GM19239 (cell line): ENCODE measurements around the gene TPH1.
A peak's percentile ranks its signal among the peaks of the same experiment; 100 is the strongest.
"Not testable (repeated sequence)": the region's sequence is repeated elsewhere in the genome, so short reads cannot be mapped to it uniquely, and the experiment has no call there.

Source experiments
- DNase-seq: peaks from one replicate; pipeline ENCODE4 v3.0.0; 2011; ENCODE audit warnings: low spot score; ENCODE audit not compliant: insufficient read length
- FAIRE-seq: peaks from 2 replicates; lab custom pipeline; 2011; peaks lifted over from hg19 to GRCh38; lab: Jason Lieb, UNC

The TPH1 gene

DNA sequence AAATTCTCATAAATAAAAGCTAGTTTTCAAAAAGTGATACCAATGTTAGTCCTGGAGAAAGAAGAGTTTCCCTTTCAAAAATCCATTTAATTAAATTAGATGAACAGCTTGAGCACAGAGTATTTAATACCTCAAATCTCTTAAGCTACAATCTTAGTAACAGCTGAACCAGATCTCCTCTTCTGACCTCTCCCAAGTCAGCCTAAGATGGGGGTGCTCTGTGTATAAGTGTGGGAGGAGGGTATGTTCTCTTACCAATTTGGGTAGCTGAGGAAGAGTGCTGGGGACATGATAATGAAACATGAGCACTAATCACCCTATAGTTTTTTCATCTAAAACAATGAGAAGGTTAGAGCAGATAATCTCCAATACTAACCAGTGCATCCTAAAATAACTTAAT is 9.6 kb downstream of the TPH1 start:
- DNase-seq (no peak), FAIRE-seq (no peak)

DNA sequence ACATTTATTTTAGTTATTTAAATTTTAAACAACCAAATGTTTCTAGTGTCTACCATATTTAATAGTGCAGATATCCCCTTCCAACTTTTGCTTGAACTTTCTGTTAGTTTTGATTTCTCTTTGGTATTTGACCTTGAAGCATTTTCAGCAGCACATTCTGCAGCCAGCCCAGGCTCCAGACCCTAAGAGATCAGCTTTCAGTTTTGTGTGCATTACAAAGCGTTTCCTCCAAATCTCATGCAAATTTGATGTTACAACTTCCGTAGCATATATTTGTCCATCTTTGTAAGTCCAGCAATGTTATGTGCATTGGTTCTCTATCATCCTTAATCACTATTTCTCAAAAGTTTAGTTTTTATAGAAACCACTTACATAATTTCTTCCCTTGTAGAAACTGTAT is 18.6 kb downstream of the TPH1 start:
- DNase-seq, result no peak

DNA sequence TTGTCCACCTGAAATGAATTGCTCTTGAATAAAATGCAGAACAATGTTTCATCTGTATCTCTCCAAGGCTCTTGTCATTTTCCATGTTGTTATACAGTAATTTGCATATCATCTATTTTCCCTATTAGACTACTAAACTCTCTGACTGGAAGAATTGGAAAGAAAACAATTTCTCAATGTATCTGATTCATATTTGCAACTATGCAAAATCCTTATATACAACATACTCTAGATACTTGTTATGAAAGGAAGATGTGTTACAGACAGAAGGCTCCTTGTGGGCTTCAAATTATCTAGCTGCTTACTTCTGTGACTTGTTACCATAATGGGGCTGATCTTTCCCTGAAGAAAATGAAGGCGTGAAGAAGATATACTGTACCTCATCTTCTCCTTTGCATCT is 23.6 kb downstream of the TPH1 start:
- FAIRE-seq (no peak), DNase-seq (no peak)

More for the DNA sequence above, 18.6 kb downstream of the TPH1 start:
- FAIRE-seq, result no peak

DNA sequence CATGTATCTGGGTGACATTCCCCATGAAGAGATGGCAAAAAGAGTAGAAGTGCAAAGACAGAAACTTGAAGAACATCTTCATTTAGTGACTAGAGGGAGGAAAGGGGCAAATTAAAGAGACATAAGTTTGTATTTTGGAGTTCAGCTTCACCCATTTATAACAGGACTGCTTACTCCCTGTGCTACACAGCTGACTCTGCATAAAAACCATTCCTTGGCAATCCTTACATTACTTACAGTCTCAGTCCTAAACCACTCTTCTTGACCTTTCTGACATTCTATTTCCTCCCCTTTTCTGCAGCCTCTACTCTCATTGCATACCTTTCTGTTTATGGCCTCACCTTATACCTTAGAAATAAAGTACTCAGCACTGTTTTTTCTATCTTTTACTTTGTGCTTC is 26.4 kb downstream of the TPH1 start:
- no peak for FAIRE-seq
- DNase-seq, result no peak

DNA sequence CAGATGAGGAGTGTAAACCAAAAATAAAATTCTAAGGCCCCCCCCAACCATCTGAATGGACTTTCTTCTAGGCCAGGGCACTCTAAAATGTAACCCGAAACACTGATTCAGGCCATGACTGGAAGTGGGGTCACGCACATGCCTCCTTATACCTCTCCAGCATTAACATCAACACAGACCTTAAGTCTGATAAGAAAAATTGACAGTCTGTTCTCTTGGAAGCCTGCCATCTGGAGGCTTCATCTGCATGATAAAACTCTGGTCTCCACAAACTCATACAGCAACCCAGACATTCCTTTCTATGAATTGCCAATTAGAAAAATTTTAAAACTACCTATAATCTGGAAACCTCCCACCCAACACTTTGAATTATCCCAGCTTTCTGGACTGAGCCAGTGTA is 29.3 kb downstream of the TPH1 start:
- no peak for FAIRE-seq
- DNase-seq, result no peak

DNA sequence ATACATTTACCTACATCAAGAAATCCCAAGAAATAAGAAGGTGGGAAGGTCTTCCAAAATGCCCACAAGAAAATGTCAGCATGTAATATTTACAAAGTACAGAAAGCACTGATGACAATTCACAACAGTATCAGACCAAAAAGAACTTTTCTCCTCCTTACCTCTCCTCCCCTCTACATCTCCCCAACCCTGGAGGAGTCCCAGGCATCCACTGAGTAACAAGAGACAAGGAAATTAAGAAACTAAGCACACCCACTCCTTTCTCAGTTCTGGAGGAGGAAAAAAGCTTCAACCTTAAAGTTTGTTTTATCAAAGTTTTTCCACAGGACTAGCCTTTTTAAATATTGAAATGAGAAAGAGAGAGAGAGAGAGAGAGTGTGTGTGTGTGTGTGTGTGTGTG is 31.2 kb downstream of the TPH1 start:
- FAIRE-seq (no peak), DNase-seq (no peak)

DNA sequence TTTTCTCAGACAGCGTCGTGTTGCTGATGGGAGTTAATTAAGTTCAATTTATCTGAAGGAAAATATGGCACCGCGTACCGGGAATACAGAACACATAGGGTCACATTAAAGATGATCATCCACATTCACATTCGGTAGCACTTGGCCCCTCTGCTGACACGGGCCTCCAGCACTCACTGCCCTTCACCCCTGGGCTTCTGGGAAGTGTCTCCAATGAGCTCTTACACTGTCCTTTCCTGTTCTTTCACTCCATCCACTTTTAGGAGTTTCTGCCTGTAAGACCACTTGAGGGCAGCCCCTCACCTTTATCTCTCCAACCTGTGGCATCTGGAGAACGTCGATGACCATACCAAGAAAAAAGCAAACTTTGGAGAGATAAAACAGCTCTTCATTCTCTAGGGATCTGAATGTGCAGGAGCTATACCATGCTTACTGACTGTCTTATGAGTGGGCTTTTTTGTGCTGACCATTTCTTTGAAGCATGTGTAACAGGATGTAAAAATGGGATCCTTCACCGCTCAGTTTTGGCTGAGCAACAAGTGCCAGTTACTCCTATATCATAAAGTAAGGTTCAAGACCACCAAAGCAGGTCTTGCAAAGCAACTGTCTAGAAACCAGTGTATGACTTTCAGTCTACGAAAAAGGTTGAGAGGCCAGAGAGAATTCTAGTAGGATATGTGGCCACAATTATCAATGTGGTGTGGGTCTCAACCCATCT is 32.1 kb downstream of the TPH1 start:
- DNase-seq, result no peak
- peak; percentile 75 for FAIRE-seq

DNA sequence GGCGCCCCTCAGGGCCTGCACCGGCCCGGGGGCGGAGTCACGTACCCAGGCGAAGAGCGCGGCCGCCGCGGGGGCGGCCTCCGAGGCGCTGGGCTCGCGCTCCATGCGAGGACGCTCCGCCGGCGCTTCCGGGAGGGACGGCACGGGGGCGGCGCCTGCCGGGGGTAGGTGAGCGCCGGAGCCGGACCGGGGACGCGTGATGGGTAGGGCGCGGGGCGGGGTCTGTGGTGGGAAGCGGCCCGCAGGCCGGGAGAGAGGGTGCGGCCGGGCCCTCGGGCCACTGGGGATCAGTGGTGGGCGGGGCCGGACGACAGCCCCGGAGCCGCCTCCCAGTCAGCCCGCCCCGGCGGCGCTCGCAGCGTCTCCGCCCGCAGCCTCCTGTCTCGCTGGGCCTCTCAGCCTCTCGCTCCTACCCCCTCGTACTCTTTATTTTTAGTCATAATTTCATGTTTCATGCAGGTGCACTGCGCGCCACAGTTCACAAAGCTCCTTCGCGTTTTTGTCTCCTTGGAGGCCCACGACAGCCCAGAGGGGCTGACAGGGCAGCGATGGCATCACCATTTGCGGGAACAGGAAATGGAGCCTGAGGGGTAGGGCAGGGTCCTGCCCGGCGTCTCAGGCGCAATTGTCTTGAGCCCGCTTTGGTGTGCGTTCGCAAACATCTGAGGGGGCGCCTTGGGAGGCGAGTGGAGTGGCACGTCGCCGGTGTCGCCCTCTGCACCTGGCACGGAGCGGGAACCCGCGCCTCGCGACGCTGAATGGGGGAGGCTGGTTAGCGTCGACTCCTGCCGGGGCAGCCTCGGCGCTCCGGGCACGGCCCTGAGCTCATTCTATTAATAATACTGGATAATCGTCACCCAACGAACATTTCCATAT is 32.9 kb downstream of the TPH1 start, which contains the start of gene SERGEF:
TSS of gene SERGEF (minus strand) at position 142 of the 876 bp plus-strand sequence. CDS start at position 105, 37 bp downstream.
- DNase-seq (peak; percentile 87), FAIRE-seq (peak; percentile 79)

DNA sequence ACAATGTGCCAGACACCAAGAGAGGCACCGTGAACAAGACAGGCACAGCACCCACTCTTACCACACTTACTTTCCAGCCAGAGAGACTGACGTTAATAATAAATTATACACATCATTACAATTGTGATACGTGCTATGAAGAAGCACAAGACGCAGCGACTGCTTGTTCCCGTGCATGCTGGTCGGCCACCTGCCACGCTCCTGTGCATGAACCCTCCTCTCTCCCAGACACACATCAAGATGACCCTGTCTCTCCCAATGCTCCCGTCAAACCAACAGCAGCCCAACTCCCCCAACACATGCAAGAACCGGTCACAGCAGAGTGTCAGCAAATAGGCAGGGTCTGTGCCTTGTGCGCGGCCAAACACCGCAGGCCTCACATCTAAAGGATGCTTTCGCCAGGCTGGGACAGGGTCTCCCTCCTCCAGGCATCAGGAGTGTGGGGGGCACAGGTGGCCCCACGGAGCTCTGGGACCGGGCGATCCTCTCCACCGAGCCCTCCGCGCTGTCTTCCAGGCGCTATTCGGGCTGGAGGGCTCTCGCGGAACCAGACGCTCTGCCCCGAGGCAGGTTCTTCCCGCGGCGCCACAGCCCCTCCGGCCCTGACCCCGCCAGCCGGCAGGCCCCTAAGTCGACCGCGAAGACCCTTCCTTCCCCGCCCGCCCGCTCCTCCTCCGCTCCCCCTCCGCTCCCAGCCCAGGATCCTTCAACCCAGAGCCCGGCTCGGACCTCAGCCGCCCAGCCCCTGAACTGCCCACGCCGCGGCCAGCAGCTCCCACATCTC is 33.8 kb downstream of the TPH1 start:
- no peak for FAIRE-seq
- no peak for DNase-seq

DNA sequence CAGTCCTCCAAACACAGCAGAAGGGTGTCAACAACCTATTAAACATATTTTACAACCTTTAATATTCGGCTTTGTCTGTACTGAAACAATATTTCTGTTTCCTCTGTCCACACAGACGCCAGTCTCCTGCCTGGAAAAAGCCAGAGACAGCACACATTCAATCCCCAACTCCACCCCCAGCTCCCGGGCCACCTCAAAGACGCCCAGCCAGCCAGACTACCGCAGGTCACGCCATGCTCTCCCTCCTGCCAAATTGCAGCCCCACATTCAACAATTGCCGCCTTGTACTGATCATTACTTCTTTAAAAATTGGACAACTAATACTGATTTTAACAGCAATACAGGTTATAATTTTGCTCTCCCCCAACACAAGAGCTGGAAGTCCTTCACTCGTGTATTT is 34.4 kb downstream of the TPH1 start:
- FAIRE-seq (no peak), DNase-seq (no peak)

DNA sequence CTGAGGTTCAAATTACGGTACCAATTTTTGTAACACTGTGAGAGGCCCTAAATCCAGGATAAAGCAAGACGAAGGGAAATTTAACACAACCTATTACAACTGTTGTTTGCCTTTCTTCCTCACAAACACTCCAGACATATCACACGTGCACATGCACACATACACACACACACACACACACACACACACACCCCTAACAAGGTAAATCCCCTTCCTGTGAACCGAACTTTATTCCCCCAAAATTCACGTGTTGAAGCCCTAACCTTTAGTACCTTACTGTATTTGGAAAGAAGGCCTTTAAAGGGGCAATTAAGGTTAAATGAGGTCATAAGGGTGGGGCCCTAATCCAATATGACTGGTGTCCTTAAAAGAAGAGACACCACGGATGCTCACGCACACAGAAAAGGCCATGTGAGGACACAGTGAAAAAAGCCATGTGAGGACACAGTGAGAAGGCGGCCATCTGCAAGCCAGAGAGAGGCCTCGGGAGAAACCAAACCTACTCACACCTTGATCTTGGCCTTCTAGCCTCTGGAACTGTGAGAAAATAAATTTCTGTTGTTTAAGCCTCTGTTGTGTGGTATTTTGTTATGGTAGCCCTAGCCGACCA is 35.0 kb downstream of the TPH1 start:
- no peak for FAIRE-seq
- no peak for DNase-seq

DNA sequence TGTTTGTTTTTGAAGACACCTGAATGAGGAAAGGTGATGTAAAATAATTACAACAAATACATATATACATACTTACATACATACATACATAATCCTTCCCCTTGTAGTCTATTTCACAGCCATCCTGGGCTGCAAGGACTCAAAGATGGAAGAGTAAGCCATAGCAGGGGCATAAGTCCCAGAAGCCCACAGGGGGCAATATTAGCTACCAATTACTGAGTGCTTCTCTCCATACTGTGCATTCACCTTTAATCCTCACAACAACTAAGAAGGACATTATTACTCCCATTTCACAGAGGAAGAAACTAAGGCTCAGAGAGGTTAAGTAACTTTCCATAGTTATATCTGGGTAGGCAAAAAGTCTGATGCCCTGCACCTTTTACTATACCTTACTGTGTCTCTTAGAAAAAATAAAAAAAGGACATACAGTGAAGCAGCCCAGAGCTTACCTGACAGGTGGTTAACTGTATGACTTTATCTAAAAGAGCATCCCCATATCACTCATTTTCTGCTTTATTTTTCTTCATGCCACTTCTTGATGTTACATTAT is 35.9 kb downstream of the TPH1 start:
- no peak for FAIRE-seq
- no peak for DNase-seq

DNA sequence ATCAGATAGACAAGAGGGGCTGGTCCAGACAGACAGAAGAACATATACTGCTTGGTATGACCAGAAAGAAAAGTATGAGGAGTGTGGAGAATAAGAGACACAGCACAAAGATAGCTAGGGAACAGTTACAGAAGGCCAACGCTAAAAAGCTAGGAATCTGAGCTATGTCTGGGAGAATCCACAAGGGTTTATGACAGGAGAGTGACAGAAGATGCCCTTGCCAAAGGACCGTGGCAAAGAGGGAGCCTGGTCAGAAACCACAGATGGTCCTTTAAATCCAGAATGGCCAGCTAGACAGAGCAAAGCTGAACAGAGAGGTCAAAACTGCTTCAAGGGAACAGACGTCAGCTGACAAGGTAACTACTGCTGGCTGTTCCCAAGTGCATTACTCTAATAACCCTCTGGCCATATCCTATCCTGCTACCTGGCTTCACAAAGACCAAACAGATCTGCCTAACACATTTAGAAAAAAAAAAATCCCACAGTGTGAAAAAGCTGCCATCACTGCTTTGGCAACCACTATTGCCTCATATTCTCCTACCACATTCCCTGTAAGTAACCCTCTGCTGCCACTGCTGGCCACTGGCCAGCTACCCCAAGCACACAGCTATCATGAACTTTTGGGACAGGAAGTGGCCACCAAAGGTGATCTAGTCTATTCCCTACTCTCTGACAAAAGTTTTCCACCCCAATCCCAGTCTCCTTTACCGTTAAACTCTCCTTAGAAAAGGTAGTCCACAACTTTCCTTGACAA is 40.5 kb downstream of the TPH1 start:
- DNase-seq (no peak), FAIRE-seq (no peak)

DNA sequence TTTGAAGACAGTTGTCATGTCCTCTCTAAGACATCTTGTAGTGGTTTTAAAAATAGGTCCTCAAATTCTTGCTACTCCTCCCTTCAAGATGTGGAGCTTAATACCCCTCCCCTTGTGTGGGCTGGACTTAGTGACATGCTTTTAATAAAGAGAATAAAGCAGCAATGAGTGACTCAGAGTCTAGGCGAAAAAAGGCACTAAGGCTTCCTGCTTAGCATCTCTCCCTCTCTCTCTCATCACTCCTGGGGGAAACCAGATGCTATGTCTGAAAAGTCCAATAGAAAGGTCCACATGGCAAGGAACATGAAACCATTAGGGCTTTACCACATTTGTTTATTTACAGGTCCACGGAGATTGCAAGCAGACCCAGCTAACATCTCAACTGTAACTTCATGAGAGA is 44.9 kb downstream of the TPH1 start:
- DNase-seq (no peak), FAIRE-seq (no peak)

DNA sequence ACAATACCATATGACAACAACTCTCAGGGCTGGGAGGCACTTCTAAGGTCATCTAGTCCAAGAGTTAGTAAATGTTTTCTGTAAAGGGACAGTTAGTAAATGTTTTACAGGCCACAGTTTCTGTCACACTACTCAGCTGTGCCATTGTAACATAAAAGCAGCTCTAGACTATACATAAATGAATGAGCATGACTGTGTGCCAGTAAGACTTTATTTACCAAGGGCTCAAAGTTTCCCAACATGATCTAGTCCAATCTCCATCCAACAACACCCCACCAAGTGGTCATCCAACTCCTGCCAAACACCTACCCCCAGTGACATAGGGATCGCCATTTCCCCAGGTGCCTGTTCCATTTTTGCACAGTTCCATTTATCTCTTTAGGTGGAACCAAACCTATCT is 45.3 kb downstream of the TPH1 start:
- FAIRE-seq (peak; percentile 66), DNase-seq (no peak)

DNA sequence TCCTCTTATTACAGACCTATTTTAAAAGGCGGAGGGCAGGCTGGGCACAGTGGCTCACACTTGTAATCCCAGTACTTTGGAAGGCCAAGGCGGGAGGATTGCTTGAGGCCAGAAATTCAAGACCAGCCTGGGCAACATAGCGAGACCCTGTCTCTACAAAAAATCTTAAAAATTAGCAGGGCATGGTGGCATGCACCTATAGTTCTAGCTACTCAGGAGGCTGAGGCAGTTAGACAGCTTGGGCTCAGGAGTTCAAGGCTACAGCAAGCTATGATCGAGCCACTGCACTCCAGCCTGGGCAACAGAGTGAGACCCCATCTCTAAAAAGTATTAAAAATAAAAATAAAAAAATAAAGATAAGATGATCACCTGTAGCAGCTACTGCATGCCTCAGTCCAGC is 45.9 kb downstream of the TPH1 start:
- not testable (repeated sequence) for DNase-seq, FAIRE-seq
